NCI-H1436 treated with DMSO at 0.1 percent for 48 hours (cell line): ENCODE data around the gene MT2A.
"Not testable (repeated sequence)": the region's sequence is repeated elsewhere in the genome, so short reads cannot be mapped to it uniquely, and the experiment has no call there.

ENCODE experiments used
- DNase-seq: peaks from one replicate; lab custom pipeline; 2025; lab: John Stamatoyannopoulos, UW

Gene MT2A

GRCh38 chr16:56608043-56608875, at the start of gene MT2A:
TSS of gene MT2A (plus strand) at chr16:56608584. CDS start at chr16:56608656, 72 bp downstream.
- DNase-seq: peak; percentile 69

DNA sequence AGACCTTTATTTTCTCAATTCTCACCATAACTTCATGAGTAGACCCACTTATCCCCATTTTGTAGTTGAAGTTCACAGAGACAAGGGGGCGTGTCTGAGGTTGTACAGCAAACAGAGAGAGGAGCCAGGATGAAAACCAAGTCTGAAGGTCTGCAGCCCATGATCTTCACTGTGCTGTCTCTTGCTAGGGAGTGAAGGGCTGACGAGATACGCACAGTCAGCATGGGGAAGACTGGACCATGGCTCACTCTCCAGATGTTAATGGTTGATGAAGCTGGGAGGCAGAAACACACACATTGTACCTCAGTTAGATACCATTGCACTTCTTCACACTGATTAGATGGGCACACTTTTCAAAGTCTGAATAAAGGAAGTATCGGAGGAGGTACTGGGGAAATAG, 49.3 kb upstream of the MT2A start:
- no peak for DNase-seq

GRCh38 chr16:56560447-56560846, 47.9 kb upstream of the MT2A start:
- DNase-seq: no peak

DNA sequence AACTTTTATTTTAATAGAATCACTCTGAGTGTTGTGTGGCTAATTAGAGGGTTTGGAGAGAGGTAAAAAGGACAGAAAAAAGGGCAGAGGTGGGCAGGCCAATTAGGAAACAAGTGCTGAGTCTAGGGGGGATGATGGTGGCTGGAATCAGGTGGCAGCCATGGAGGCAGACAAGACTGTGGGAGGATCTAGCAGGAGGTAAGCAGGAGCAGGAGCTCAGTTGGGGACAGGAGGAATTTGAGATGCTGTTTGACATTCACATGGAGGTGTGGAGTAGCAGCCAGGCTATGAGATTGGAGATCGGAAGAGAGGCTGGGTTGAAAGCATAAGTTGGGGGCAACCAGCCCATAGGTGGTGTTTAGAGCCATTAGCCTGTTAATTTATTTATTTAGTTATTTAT, 47.3 kb upstream of the MT2A start:
- no peak for DNase-seq

DNA sequence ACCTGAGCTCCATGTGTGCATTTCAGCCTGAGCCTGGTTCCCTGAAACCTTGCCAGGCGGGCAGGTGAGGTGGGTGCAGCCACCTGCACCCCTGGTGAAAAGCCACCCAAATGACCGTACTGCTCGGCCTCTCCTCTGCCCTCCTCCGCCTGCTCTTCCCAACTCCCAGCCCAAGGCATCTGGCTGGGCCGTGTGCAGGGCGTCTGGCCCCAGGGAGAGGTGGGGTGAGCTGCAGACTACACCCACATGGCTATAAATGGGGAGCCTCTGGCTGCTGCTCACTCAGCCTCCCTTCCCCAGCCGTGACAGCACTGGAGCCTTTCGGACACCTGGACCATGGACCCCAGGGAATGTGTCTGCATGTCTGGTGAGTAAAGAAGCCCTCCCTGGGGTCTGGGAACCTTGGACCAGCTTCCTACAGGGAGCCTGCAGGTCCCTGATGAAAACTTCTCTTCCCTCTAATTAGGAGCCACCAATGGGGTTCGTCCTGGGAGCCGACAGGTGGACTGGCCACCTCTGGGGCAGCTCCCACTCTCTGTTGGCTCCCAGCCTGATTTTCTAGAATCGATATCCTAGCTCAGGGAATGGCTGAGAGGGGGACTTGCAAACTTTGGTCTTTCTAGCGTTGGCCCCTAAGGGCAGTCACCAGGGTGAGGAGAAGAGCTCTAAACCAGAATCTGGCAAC, 43.4 kb upstream of the MT2A start, which contains the start of gene MT4:
Gene MT4, plus strand, starts transcription at position 281 of the 685 bp plus-strand sequence. Its CDS starts 56 bp downstream, at position 337.
- no peak for DNase-seq

DNA sequence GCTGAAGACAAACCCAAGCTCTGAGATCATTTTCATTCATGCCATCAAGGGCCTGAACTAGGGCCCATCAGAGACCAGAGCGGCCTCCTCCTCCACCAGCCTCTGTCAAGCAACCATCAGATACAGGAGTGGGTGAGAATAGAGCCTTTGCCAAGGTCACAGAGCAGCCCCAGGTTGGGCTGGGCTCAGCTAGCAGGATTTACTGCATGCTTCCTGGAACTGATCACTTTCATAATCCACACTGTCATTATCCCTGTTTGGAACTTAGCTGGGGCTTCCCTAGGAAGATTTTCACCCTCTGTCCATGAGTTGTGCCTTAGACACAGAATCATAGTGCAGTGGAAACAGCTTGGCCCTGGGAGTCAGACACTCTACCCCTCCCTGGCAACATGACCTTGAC, 38.4 kb upstream of the MT2A start:
- DNase-seq: no peak

GRCh38 chr16:56571525-56571924, 36.9 kb upstream of the MT2A start:
- DNase-seq: no peak

DNA sequence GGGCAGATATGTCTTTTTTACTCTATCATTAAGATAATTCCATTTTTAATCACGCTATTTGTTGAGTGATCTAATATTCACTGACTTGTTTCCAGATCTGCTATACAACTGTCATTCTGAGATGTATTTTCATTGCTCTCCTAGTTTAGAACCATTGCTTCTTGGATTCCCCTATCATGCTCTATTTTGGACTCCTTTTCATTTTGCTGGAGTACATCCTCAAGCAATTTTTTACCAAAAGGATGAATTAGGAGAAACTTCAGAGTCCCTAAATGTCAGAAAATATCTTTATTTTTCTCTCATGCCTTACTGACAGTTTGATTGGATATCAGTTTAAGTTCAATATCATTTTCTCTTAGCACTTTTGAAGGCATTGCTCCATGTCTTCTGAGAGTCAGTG, 33.8 kb upstream of the MT2A start:
- no peak for DNase-seq

DNA sequence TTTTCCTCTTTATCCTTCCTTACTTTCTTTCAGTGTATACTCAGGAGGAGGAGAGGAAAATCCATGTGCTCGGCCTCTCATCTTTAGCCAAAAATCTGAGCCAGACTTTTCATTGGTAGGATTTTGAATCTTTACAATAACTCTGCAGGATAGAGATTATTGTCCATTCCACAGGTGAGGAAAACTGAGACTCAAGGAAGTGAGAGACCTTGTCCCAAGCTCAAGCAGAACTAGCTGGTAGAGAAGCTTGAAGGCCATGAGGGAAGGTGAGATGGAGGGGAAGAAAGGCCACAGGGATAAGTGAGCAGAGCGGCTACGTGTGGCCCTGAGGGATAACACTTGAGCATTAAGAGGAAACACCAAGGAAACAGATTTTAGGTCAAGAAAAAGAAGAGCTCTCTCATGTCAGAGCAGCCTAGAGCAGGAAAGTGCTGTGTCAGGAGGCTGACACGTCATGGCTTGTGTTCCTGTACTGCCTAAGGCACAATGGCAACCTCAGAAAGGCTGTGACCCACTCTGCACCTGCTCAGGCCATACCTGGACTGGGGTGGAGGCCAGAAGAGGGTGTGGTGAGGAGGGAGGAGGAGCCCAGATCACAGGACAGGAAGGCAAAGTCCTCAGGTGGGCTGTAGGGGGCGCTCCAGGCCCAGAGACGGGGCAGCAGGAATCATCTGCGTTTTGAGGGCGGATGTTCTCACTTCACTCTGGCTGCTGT, 31.6 kb upstream of the MT2A start:
- DNase-seq: no peak

DNA sequence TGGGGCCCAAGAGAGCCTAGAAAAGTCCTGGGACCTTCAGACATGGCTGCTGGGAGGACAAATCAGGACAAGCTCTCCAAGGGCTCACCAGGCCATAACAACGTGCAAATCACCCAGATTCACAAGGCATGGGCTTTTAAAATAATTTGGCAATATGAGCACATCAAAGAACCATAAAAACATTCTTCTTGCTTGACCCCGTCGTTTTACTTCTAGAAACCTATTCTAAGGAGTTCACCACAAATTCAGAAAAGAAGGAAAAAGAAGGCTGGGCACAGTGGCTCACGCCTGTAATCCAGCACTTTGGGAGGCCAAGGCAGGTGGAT, 31.1 kb upstream of the MT2A start:
- no peak for DNase-seq

DNA sequence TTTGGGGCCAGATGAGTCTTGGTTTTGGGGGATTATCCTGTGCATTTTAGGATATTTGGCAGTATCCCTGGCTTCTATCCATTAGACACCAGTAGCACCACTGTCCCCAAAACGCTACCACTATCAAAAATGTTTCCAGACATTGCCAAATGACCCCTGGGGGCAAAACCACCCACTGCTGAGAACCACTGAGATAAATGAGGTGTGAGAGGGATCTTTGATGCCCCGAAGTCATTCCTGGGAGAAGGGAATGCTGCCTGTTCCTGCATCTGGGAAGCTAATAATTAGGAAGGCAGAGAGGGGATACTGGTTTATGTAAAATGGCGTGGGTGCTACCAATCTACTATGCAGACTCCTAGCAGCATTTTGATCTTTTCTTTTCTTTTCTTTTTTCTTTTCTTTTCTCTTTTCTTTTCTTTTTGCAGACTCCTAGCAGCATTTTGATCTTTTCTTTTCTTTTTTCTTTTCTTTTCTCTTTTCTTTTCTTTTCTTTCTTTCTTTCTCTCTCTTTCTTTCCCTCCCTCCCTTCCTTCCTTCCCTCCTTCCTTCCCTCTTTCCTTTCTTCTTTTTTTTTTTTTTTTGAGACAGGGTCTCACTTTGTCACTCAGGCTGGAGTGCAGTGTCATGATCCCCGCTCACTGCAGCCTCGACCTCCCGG, 27.9 kb upstream of the MT2A start:
- no peak for DNase-seq

GRCh38 chr16:56582911-56583310, 25.5 kb upstream of the MT2A start:
- not testable (repeated sequence) for DNase-seq

DNA sequence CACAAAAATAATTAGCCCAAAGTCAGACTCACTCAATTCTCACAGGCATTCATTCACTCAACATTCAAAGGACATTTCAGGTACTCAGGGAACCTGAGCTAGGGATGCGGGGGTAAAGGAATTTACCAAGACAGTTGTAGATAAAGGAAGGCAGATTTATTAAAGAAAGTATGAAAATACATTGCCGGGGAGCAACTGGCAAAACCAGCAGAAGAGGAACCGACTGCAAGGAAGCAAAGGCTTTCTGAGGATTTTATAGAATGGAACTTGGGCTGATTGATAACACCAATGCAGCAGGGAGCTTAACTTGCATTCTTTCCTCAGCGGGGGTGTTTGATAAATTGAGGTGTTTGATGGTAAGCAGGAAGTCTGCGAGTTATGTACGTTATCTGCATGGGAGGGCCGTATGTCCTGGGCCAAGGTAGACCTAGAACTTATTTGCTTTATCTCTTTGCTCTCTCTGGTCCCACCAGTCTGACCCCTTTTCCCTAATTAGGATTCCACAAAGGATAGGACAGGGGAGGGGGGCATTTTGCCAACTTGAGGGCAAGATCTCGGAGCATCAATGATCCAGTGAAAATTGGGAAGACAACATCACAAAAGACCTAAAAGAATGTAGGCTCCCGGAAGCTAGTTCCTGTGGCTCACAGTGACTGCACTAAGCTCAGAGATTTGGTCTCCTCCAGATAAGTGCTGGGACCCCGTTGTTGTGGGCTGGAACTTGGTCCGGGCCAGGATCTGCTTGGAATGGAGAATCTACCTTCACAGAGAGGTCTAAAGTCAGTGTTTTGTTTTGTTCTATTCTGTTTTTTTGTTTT, 24.8 kb upstream of the MT2A start:
- DNase-seq: no peak

DNA sequence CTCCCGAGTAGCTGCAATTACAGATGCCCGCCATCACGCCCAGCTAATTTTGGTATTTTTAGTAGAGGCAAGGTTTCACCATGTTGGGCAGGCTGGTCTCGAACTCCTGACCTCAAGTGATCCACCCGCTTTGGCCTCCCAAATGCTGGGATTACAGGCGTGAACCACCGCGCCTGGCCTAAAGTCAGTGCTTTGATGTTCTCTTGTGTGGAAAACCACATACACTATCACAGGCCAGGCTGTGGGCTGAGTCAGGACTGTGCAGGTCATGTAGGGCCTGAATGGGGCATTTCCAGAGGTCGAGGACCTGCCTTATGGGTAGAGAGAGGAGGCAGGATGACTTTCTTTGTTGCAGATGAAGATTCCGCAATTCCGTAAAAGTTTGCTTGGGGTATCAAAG, 24.1 kb upstream of the MT2A start:
- no peak for DNase-seq

GRCh38 chr16:56588781-56589140, 19.6 kb upstream of the MT2A start:
- DNase-seq: no peak

DNA sequence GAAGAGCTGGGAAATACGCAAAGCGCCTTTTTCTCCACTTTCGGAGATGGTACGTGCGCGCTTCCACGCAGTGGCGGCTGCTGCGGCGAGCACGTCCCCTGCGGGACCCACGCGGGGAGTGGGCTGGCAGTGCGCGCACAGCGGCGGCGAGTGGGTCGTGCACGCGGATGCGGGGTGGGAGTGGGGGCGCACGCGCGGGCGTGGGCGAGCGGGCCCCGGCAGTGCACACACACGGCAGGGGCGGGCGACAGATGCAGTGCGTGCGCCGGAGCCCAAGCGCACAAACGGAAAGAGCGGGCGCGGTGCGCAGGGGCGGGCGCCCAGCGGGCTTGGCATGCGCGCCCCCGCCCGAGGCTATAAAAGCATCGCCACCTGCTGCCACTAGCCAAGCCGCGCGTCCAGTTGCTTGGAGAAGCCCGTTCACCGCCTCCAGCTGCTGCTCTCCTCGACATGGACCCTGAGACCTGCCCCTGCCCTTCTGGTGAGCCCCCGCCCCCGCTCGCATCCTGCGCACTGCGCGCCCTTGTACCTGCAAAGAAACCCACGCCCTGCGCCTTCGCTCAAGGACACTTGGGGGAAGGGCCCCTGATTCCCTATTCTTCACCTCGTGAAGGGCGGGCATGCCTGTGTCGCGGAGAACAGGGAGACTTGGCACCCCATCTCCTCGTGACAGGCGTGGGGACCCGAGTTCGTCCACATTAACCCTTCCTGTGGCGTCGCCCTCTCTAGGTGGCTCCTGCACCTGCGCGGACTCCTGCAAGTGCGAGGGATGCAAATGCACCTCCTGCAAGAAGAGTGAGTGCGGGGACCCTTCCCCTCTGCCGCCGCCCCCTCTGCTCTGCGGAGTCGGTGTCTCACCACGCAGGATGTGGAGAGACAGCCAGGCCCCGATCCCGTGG, 19.0 kb upstream of the MT2A start, which contains the start of gene MT3:
Gene MT3, plus strand, starts transcription at position 388 of the 899 bp plus-strand sequence. Its CDS starts 63 bp downstream, at position 451.
- no peak for DNase-seq

- DNase-seq: no peak
Measured at GRCh38 chr16:56591377-56592060, 16.9 kb upstream of the MT2A start.

GRCh38 chr16:56593573-56594291, 14.7 kb upstream of the MT2A start:
- DNase-seq: no peak

GRCh38 chr16:56594292-56594619, 14.1 kb upstream of the MT2A start:
- no peak for DNase-seq
